ENCODE results near the gene NOS1.
"Not testable (repeated sequence)": the region's sequence is repeated elsewhere in the genome, so short reads cannot be mapped to it uniquely, and the experiment has no call there.

The NOS1 gene

GRCh38 chr12:117262749-117263148 lies 98.7 kb downstream of the NOS1 start:
- no peak for DNase-seq (ENCODE audit: low spot score)

GRCh38 chr12:117261247-117261646 lies 100.2 kb downstream of the NOS1 start:
- no peak for DNase-seq (ENCODE audit: low spot score)

GRCh38 chr12:117255386-117255785 lies 106.0 kb downstream of the NOS1 start:
- DNase-seq (ENCODE audit: low spot score): no peak

GRCh38 chr12:117243488-117243887 lies 117.9 kb downstream of the NOS1 start:
- no peak for DNase-seq (ENCODE audit: low spot score)

GRCh38 chr12:117241697-117242096 lies 119.7 kb downstream of the NOS1 start:
- no peak for DNase-seq (ENCODE audit: low spot score)

GRCh38 chr12:117240081-117240755 lies 121.2 kb downstream of the NOS1 start:
- no peak for DNase-seq (ENCODE audit: low spot score)

GRCh38 chr12:117236456-117237001 lies 124.9 kb downstream of the NOS1 start:
- peak; percentile 62 for DNase-seq (ENCODE audit: low spot score)

GRCh38 chr12:117235261-117235660 lies 126.2 kb downstream of the NOS1 start:
- DNase-seq (ENCODE audit: low spot score): no peak

GRCh38 chr12:117234441-117234840 lies 127.0 kb downstream of the NOS1 start:
- DNase-seq (ENCODE audit: low spot score): no peak

GRCh38 chr12:117231750-117232149 lies 129.7 kb downstream of the NOS1 start:
- DNase-seq (ENCODE audit: low spot score): no peak

GRCh38 chr12:117228239-117228638 lies 133.2 kb downstream of the NOS1 start:
- no peak for DNase-seq (ENCODE audit: low spot score)

- no peak for DNase-seq (ENCODE audit: low spot score)
These were observed 134.3 kb downstream of the NOS1 start for GRCh38 chr12:117227000-117227653.

GRCh38 chr12:117226505-117226904 lies 134.9 kb downstream of the NOS1 start:
- DNase-seq (ENCODE audit: low spot score): no peak

- no peak for DNase-seq (ENCODE audit: low spot score)
These were observed 136.2 kb downstream of the NOS1 start for GRCh38 chr12:117225179-117225578.

GRCh38 chr12:117220947-117221346 lies 140.5 kb downstream of the NOS1 start:
- DNase-seq (ENCODE audit: low spot score): not testable (repeated sequence)

- DNase-seq (ENCODE audit: low spot score): no peak
These were observed 143.3 kb downstream of the NOS1 start for GRCh38 chr12:117218149-117218548.

- DNase-seq (ENCODE audit: low spot score): no peak
These were observed 144.7 kb downstream of the NOS1 start for GRCh38 chr12:117216686-117217085.

- no peak for DNase-seq (ENCODE audit: low spot score)
These were observed 146.6 kb downstream of the NOS1 start for GRCh38 chr12:117214797-117215196.

GRCh38 chr12:117213295-117213808 lies 148.1 kb downstream of the NOS1 start:
- no peak for DNase-seq (ENCODE audit: low spot score)

- peak; percentile 84 for DNase-seq (ENCODE audit: low spot score)
These were observed 148.7 kb downstream of the NOS1 start for GRCh38 chr12:117212563-117213190.

GRCh38 chr12:117210266-117210918 lies 151.0 kb downstream of the NOS1 start:
- DNase-seq (ENCODE audit: low spot score): no peak

GRCh38 chr12:117209626-117210025 lies 151.8 kb downstream of the NOS1 start:
- DNase-seq (ENCODE audit: low spot score): no peak

Data from AG08396 (cell line).